H1 (cell line): ENCODE measurements around the gene TRABD2A. TPM values are rescaled to one million over a fixed set of nuclear protein-coding genes. Genes with fewer than 3 reads are reported as not detected.

ENCODE experiments used
- CTCF ChIA-PET: fragments of 300-600 bp; sonication (Branson Sonifier 250); formaldehyde crosslinking; loops from one replicate; lab custom pipeline; 2021; ENCODE audit not compliant: partially characterized antibody; lab: Charles Lee
- POLR2A ChIA-PET: fragments of 300-600 bp; sonication (Branson Sonifier 250); formaldehyde crosslinking; loops from one replicate; lab custom pipeline; 2021; ENCODE audit warnings: inconsistent platforms; ENCODE audit not compliant: partially characterized antibody; lab: Charles Lee
- DNase-seq, 2 experiments: peaks; one replicate each; pipeline versions ENCODE4 v3.0.0 to v3.0.0-alpha.2; 2010 to 2022; ENCODE audit warnings: low spot score in 2 of 2, low read depth in 1 of 2, mixed read lengths in 1 of 2
- FAIRE-seq: peaks from 2 replicates; lab custom pipeline; 2011; peaks lifted over from hg19 to GRCh38; lab: Jason Lieb, UNC
- H2AFZ ChIP-seq: 2 replicates; pipeline ENCODE4 v1.8.1; 2012; ENCODE audit warnings: low read length, inconsistent platforms
- H2AK5ac ChIP-seq: 2 replicates; pipeline ENCODE4 v1.6.1; 2013; ENCODE audit warnings: low read depth, low read length
- H2BK120ac ChIP-seq: replicated peaks from 2 replicates; pipeline ENCODE3; 2013; ENCODE audit warnings: low read depth, low read length, inconsistent platforms
- H2BK12ac ChIP-seq: 2 replicates; pipeline ENCODE4 v1.6.1; 2013; ENCODE audit warnings: low read depth, low read length
- H2BK15ac ChIP-seq: 2 replicates; pipeline ENCODE4 v1.6.1; 2013; ENCODE audit warnings: low read length
- H2BK20ac ChIP-seq: 2 replicates; pipeline ENCODE4 v1.6.1; 2013; ENCODE audit warnings: low read length
- H2BK5ac ChIP-seq: 2 replicates; pipeline ENCODE4 v1.6.1; 2013; ENCODE audit warnings: low read depth, low read length
- H3K14ac ChIP-seq: 2 replicates; pipeline ENCODE4 v1.6.1; 2013; ENCODE audit warnings: inconsistent platforms; ENCODE audit not compliant: insufficient read length
- H3K18ac ChIP-seq: 2 replicates; pipeline ENCODE4 v1.6.1; 2013; ENCODE audit warnings: low read length; ENCODE audit errors: extremely low read depth
- H3K23ac ChIP-seq: 2 replicates; pipeline ENCODE4 v1.6.1; 2013; ENCODE audit warnings: inconsistent platforms; ENCODE audit not compliant: insufficient read length
- H3K23me2 ChIP-seq: 2 replicates; pipeline ENCODE4 v1.6.1; 2013; ENCODE audit warnings: low read depth, low read length
- H3K27ac ChIP-seq: 2 replicates; pipeline ENCODE4 v1.6.1; 2011; ENCODE audit warnings: low read depth, low read length, inconsistent platforms
- H3K27me3 ChIP-seq, 4 experiments: replicated peaks in 1 of 4; 1 replicate in 1 of 4; 2 replicates in 3 of 4; pipeline versions ENCODE4 v1.6.1 to v1.8.1; 2011 to 2013; ENCODE audit warnings: low read length in 3 of 4, mild to moderate bottlenecking in 3 of 4, inconsistent platforms in 2 of 4, mixed read lengths in 2 of 4, moderate library complexity in 1 of 4; ENCODE audit not compliant: control insufficient read depth in 3 of 4, insufficient read depth in 3 of 4; ENCODE audit errors: extremely low read depth in 1 of 4
- H3K36me3 ChIP-seq, 4 experiments: 2 replicates each; pipeline versions ENCODE4 v1.6.1 to v1.8.1; 2011 to 2013; ENCODE audit warnings: mild to moderate bottlenecking in 4 of 4, low read length in 3 of 4, moderate library complexity in 2 of 4, control low read depth in 1 of 4, inconsistent platforms in 1 of 4; ENCODE audit not compliant: insufficient read depth in 4 of 4, control insufficient read depth in 2 of 4
- H3K4ac ChIP-seq: replicated peaks from 2 replicates; pipeline ENCODE3; 2013; ENCODE audit warnings: low read length, low read depth, mixed read lengths, inconsistent platforms; ENCODE audit not compliant: insufficient read length
- H3K4me1 ChIP-seq, 4 experiments: replicated peaks in 1 of 4; 1 replicate in 1 of 4; 2 replicates in 3 of 4; pipeline versions ENCODE4 v1.6.1 to v1.8.1; 2011 to 2013; ENCODE audit warnings: low read length in 3 of 4, inconsistent platforms in 2 of 4, mixed read lengths in 1 of 4; ENCODE audit not compliant: insufficient read depth in 4 of 4, control insufficient read depth in 3 of 4
- H3K4me2 ChIP-seq, 2 experiments: 2 replicates each; pipeline versions ENCODE4 v1.6.1 to v1.8.1; 2011 to 2013; ENCODE audit warnings: low read depth in 2 of 2, low read length in 2 of 2, control low read depth in 1 of 2, inconsistent platforms in 1 of 2, mild to moderate bottlenecking in 1 of 2; ENCODE audit not compliant: insufficient read depth in 1 of 2
- H3K4me3 ChIP-seq, 4 experiments: fragments of 200-600, 300-600 bp in 1 of 4; sonication (generic), shearing (Covaris generic), sonication (Bioruptor Twin) in 1 of 4; 2 replicates each; pipeline versions ENCODE4 v1.5.1 to v1.8.1; 2011 to 2016; ENCODE audit warnings: low read length in 4 of 4, low read depth in 3 of 4, control low read depth in 2 of 4, inconsistent platforms in 2 of 4, mild to moderate bottlenecking in 2 of 4, mixed read lengths in 1 of 4, moderate library complexity in 1 of 4; ENCODE audit not compliant: insufficient read depth in 2 of 4; ENCODE audit errors: extremely low read depth in 1 of 4
- H3K56ac ChIP-seq: replicated peaks from 2 replicates; pipeline ENCODE3; 2013; ENCODE audit warnings: low read depth, mild to moderate bottlenecking, mixed read lengths, low read length, inconsistent platforms; ENCODE audit not compliant: insufficient read length
- H3K79me1 ChIP-seq: 2 replicates; pipeline ENCODE4 v1.6.1; 2013; ENCODE audit warnings: low read depth, low read length, control low read depth
- H3K79me2 ChIP-seq, 2 experiments: 2 replicates each; pipeline versions ENCODE4 v1.6.1 to v1.8.1; 2012 to 2013; ENCODE audit warnings: low read length in 2 of 2, mild to moderate bottlenecking in 2 of 2, inconsistent platforms in 1 of 2; ENCODE audit not compliant: insufficient read depth in 2 of 2, control insufficient read depth in 1 of 2
- H3K9ac ChIP-seq, 4 experiments: replicated peaks in 1 of 4; 1 replicate in 1 of 4; 2 replicates in 3 of 4; pipeline versions ENCODE4 v1.6.1 to v1.8.1; 2011 to 2013; ENCODE audit warnings: low read depth in 3 of 4, low read length in 3 of 4, control low read depth in 2 of 4, mild to moderate bottlenecking in 2 of 4, moderate library complexity in 2 of 4, inconsistent platforms in 1 of 4; ENCODE audit errors: extremely low read depth in 1 of 4
- H3K9me3 ChIP-seq, 2 experiments: 2 replicates each; pipeline versions ENCODE4 v1.6.1 to v1.8.1; 2012 to 2013; ENCODE audit warnings: mild to moderate bottlenecking in 2 of 2, moderate library complexity in 2 of 2, control low read depth in 1 of 2, inconsistent platforms in 1 of 2, low read depth in 1 of 2, low read length in 1 of 2, mixed read lengths in 1 of 2; ENCODE audit not compliant: insufficient read depth in 2 of 2
- H4K20me1 ChIP-seq, 2 experiments: replicated peaks in 1 of 2; 2 replicates each; pipeline versions ENCODE3 to v1.8.1; 2011 to 2013; ENCODE audit warnings: inconsistent platforms in 2 of 2, low read length in 2 of 2, mild to moderate bottlenecking in 1 of 2; ENCODE audit not compliant: insufficient read depth in 2 of 2, control insufficient read depth in 1 of 2
- H4K5ac ChIP-seq: 2 replicates; pipeline ENCODE4 v1.6.1; 2013; ENCODE audit warnings: low read length, low read depth, mixed read lengths, inconsistent platforms; ENCODE audit not compliant: insufficient read length
- H4K8ac ChIP-seq: 2 replicates; pipeline ENCODE4 v1.8.0; 2013; ENCODE audit warnings: mild to moderate bottlenecking, moderate library complexity, low read length, inconsistent platforms; ENCODE audit not compliant: insufficient read depth; ENCODE audit errors: extremely low read depth
- H4K91ac ChIP-seq: replicated peaks from 2 replicates; pipeline ENCODE3; 2013; ENCODE audit warnings: low read length, mixed read lengths, inconsistent platforms; ENCODE audit not compliant: insufficient read length
- CBX5 ChIP-seq: fragments of 300-800, 300-1000 bp; sonication (generic); IDR thresholded peaks from 2 replicates; pipeline ENCODE4 v1.7.1; 2016; ENCODE audit warnings: antibody characterized with exemption, low read length, low read depth
- CTBP2 ChIP-seq: IDR thresholded peaks from 2 replicates; pipeline ENCODE4 v1.7.0; 2011; ENCODE audit warnings: borderline replicate concordance, mild to moderate bottlenecking, moderate library complexity, mixed read lengths, low read length; ENCODE audit not compliant: insufficient read depth, insufficient read length
- E2F6 ChIP-seq: IDR thresholded peaks from 2 replicates; pipeline ENCODE4 v1.6.1; 2012; ENCODE audit warnings: inconsistent platforms
- MAFK ChIP-seq: IDR thresholded peaks from 2 replicates; pipeline ENCODE4 v1.6.1; 2012; ENCODE audit warnings: low read depth, mild to moderate bottlenecking, improper control_type of control experiment, low read length
- NRF1 ChIP-seq: IDR thresholded peaks from 2 replicates; pipeline ENCODE4 v1.6.1; 2011; ENCODE audit warnings: mild to moderate bottlenecking, low read depth, low read length, improper control_type of control experiment
- RNF2 ChIP-seq: fragments of 200-900, 300-1000 bp; sonication (generic); IDR thresholded peaks from 2 replicates; pipeline ENCODE4 v1.7.1; 2016; ENCODE audit warnings: borderline replicate concordance, low read depth, mild to moderate bottlenecking, antibody characterized with exemption, low read length; ENCODE audit not compliant: poor library complexity, severe bottlenecking; ENCODE audit errors: missing control alignments
- SAP30 ChIP-seq: fragments of 300-600 bp; sonication (generic); IDR thresholded peaks from 2 replicates; pipeline ENCODE4 v1.7.1; 2012; ENCODE audit warnings: low read length, moderate library complexity, mild to moderate bottlenecking, inconsistent platforms; ENCODE audit not compliant: insufficient read depth, insufficient replicate concordance
- SIRT6 ChIP-seq: IDR thresholded peaks from one replicate; pipeline ENCODE4 v1.7.1; 2012; ENCODE audit warnings: low read length, inconsistent platforms
- SIX5 ChIP-seq: IDR thresholded peaks from 2 replicates; pipeline ENCODE4 v1.6.1; 2011; ENCODE audit warnings: mild to moderate bottlenecking, low read depth, low read length
- SP2 ChIP-seq: IDR thresholded peaks from 2 replicates; pipeline ENCODE4 v1.6.1; 2012; ENCODE audit warnings: mild to moderate bottlenecking, low read length, inconsistent platforms
- SUZ12 ChIP-seq: fragments of 200-600 bp; sonication (generic); IDR thresholded peaks from 2 replicates; pipeline ENCODE4 v1.6.1; 2012; ENCODE audit warnings: mild to moderate bottlenecking, inconsistent platforms, low read length, moderate library complexity, mixed read lengths
- TAF1 ChIP-seq: IDR thresholded peaks from 2 replicates; pipeline ENCODE4 v1.6.1; 2011; ENCODE audit warnings: mild to moderate bottlenecking, low read depth, low read length
- TAF7 ChIP-seq: optimal IDR thresholded peaks from 2 replicates; pipeline ENCODE3; 2011; ENCODE audit warnings: low read depth, mild to moderate bottlenecking, inconsistent platforms, low read length, moderate library complexity, borderline replicate concordance
- TCF12 ChIP-seq: IDR thresholded peaks from 2 replicates; pipeline ENCODE4 v1.6.1; 2011; ENCODE audit warnings: low read depth, mild to moderate bottlenecking, low read length
- WGBS, 2 experiments: shearing (Covaris generic) in 1 of 2; methylation state at CpG; one replicate each; pipeline versions ENCODE4 v1.1.6 to v1.1.7; 2013 to 2015; ENCODE audit warnings: low lambda C conversion rate in 2 of 2, mixed read lengths in 2 of 2, inconsistent platforms in 1 of 2, low coverage in 1 of 2, missing lambda C conversion rate in 1 of 2; ENCODE audit not compliant: insufficient replicate concordance in 2 of 2, insufficient coverage in 1 of 2, insufficient read length in 1 of 2; ENCODE audit errors: extremely low coverage in 1 of 2, missing lambda C conversion rate in 1 of 2; 5-methylcytosine and 5-hydroxymethylcytosine counted together
- polyA plus RNA-seq, 7 experiments: library from polyadenylated mRNA; depleted of rRNA in 3 of 7; stranded (reverse) in 5 of 7; unstranded in 2 of 7; fragments of >200 nt in 5 of 7; fragments of 200-250 nt in 2 of 7; gene quantifications; 1 replicate in 5 of 7; 2 replicates in 1 of 7; 4 replicates in 1 of 7; pipeline versions ENCODE4 v1.2.1 to v1.2.3, GENCODE V29; 2011 to 2013; ENCODE audit warnings: missing spikeins in 2 of 7, mixed read lengths in 2 of 7
- total RNA-seq: library from RNA; stranded (reverse); fragmentation: NEBNext Ultra II Directional; extraction: Animal tissue kit (Norgen Biotek cat#: 25700); gene quantifications from 2 replicates; pipeline ENCODE4 v1.2.1, GENCODE V29; 2021

TRABD2A gene
- total and polyA plus RNA-seq, 2 of the 8 experiments (the other 6 are each of a cell fraction or from before 2014, with no cell fraction given) = 17.3 to 18.6 TPM

- H2BK12ac ChIP-seq = no peak overlapping the region
- no peak overlapping the region for H3K23ac ChIP-seq
- FAIRE-seq = no peak
- no peak overlapping the region for H3K4me2 ChIP-seq
- H3K18ac ChIP-seq = no peak overlapping the region
- no peak overlapping the region for H2BK5ac ChIP-seq
- peaks cover 2 to 7% (median 5%) of the 10 kb centered on the region in 4 experiments; a peak in 5 of 7 replicates for H3K4me1 ChIP-seq
- H4K5ac ChIP-seq = no peak overlapping the region
- H2BK15ac ChIP-seq = no peak overlapping the region
- H2AFZ ChIP-seq = no peak overlapping the region
- no peak overlapping the region for H4K91ac ChIP-seq
- no peak for DNase-seq
- 78% methylated on average over 1 of the region's 1 CpG; no CpG with 5 or more reads in 1 of the 2 experiments for WGBS, 2 experiments
- H3K56ac ChIP-seq = no peak overlapping the region
- H2AK5ac ChIP-seq = no peak overlapping the region
- no peaks in the 10 kb centered on the region for H3K27me3 ChIP-seq
- no peaks in the 10 kb centered on the region for H3K36me3 ChIP-seq
- no peak overlapping the region for H3K27ac ChIP-seq
- H3K79me1 ChIP-seq = no peaks in the 10 kb centered on the region
- H2BK120ac ChIP-seq = no peak overlapping the region
- H3K14ac ChIP-seq = no peak overlapping the region
- H4K8ac ChIP-seq = no peak overlapping the region
- ChIA-PET CTCF (interaction anchor here (4.9 kb wide), 1 partner anchor 28 kb away, joined by 17 read pairs; no protein-coding TSS in a partner anchor), POLR2A (interaction anchor here (1.1 kb wide), 1 partner anchor 10 kb away, joined by 3 read pairs; no protein-coding TSS in a partner anchor)
- H2BK20ac ChIP-seq = no peak overlapping the region
- H3K9ac ChIP-seq = no peak overlapping the region
- H3K4ac ChIP-seq = no peak overlapping the region
- no peaks in the 10 kb centered on the region for H3K23me2 ChIP-seq
- H3K79me2 ChIP-seq = no peaks in the 10 kb centered on the region
- no peaks in the 10 kb centered on the region for H4K20me1 ChIP-seq
- no peaks in the 10 kb centered on the region for H3K9me3 ChIP-seq
- H3K4me3 ChIP-seq = no peak overlapping the region
- no peak for TF ChIP-seq TAF1
- no peak for TF ChIP-seq SAP30
- TF ChIP-seq SUZ12 = no peak
- TF ChIP-seq NRF1 = no peak
- TF ChIP-seq CBX5 = no peak
- TF ChIP-seq CTBP2 = no peak
- TF ChIP-seq SP2 = no peak
- no peak for TF ChIP-seq E2F6
- TF ChIP-seq SIRT6 = no peak
- no peak for TF ChIP-seq RNF2
- no peak for TF ChIP-seq TAF7
- no peak for TF ChIP-seq TCF12
- TF ChIP-seq SIX5 = no peak
- TF ChIP-seq MAFK = no peak
Measured at GRCh38 chr2:84897773-84898172, 16.9 kb upstream of the TRABD2A start.
